Ishikawa (cell line): ENCODE results near the gene CBR3.

ENCODE experiments used
- CEBPB ChIP-seq: IDR thresholded peaks from 2 replicates; pipeline ENCODE4 v1.6.1; 2012
- CREB1 ChIP-seq: IDR thresholded peaks from 2 replicates; pipeline ENCODE4 v1.6.1; 2012; ENCODE audit warnings: low read depth
- EGR1 ChIP-seq: IDR thresholded peaks from 2 replicates; pipeline ENCODE4 v1.6.1; 2012
- EP300 ChIP-seq: IDR thresholded peaks from 2 replicates; pipeline ENCODE4 v1.6.1; 2012; ENCODE audit warnings: borderline replicate concordance
- FOXM1 ChIP-seq: IDR thresholded peaks from 2 replicates; pipeline ENCODE4 v1.6.1; 2012; ENCODE audit warnings: low read depth, borderline replicate concordance
- NFIC ChIP-seq: IDR thresholded peaks from 2 replicates; pipeline ENCODE4 v1.6.1; 2012
- RAD21 ChIP-seq: IDR thresholded peaks from 2 replicates; pipeline ENCODE4 v1.6.1; 2012; ENCODE audit warnings: low read depth
- TAF1 ChIP-seq: IDR thresholded peaks from 2 replicates; pipeline ENCODE4 v1.6.1; 2012; ENCODE audit warnings: low read depth, mild to moderate bottlenecking
- TCF12 ChIP-seq: IDR thresholded peaks from 2 replicates; pipeline ENCODE4 v1.6.1; 2012; ENCODE audit warnings: low read depth
- TEAD4 ChIP-seq: IDR thresholded peaks from 2 replicates; pipeline ENCODE4 v1.6.1; 2012
- YY1 ChIP-seq: IDR thresholded peaks from 2 replicates; pipeline ENCODE4 v1.6.1; 2012; ENCODE audit warnings: low read depth
- ZBTB7A ChIP-seq: IDR thresholded peaks from 2 replicates; pipeline ENCODE4 v1.6.1; 2012; ENCODE audit warnings: low read depth
- TF ChIP-seq, protein P1 (sequence below): IDR thresholded peaks from 2 replicates; pipeline ENCODE4 v1.6.1; 2012
- TF ChIP-seq, protein P2 (sequence below): IDR thresholded peaks from 2 replicates; pipeline ENCODE4 v1.6.1; 2012
- TF ChIP-seq, protein P3 (sequence below): IDR thresholded peaks from 2 replicates; pipeline ENCODE4 v1.6.1; 2012; ENCODE audit warnings: low read depth, mild to moderate bottlenecking

Gene CBR3

DNA sequence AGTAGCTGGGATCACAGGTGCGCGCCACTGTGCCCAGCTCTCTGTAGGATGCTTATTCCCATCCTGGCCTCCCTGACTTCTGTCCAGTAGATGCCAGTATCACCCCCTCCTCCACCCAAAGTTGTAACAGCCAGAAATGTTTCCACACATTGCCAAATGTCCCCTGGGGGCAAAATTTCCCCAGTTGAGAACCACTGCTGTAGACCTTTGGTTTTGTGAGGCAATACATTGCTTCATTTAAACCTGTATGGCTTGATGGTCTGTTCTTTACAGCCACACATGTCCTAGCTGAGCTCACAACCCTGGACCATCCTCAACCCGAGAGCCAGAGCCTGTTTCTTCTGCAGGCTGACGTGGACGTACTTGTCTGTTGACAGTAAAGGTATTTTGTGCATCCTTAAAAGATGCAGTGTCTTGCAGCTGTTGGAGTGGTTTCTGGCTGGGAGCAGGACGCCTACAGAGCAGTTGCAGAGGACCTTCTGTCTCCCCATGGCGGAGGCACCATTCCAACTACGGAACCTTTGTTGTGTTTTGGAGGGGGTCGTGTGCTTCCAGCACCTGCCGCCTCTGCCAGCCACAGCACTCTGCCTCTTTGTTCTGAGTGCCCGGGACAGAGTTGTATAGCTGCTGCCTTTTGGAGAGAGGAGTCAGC, 48.4 kb downstream of the CBR3 start:
- TF ChIP-seq TAF1 (no peak), TEAD4 (no peak), FOXM1 (no peak), ZBTB7A (no peak)
- TF ChIP-seq, protein P1, sequence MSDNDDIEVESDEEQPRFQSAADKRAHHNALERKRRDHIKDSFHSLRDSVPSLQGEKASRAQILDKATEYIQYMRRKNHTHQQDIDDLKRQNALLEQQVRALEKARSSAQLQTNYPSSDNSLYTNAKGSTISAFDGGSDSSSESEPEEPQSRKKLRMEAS, result no peak
- TF ChIP-seq, protein P2, sequence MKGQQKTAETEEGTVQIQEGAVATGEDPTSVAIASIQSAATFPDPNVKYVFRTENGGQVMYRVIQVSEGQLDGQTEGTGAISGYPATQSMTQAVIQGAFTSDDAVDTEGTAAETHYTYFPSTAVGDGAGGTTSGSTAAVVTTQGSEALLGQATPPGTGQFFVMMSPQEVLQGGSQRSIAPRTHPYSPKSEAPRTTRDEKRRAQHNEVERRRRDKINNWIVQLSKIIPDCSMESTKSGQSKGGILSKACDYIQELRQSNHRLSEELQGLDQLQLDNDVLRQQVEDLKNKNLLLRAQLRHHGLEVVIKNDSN, result no peak

DNA sequence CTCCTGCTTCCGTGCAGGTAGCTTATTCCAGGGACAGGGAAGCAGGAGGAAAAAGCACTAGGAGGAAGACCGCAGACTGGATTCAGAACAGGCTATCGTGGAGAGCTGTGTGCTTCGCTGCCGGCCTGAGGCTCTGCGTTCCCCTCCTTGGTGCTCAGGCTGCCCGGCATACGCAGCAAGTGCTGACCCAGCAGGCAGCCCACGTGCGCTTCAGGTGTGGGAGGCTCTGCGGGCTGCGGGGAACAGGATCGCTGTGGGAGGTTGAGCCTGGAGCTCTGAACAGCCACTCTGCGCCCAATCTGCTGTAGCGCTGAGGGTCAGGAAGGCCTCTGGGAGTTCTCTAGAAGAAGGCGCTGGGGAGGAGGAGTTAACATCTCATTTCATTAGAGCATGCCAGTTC, 49.7 kb downstream of the CBR3 start:
- TF ChIP-seq, protein P2, result no peak
- TF ChIP-seq EGR1 (no peak), TCF12 (no peak), CREB1 (no peak), NFIC (no peak), TEAD4 (no peak)
- TF ChIP-seq, protein P1, result no peak

DNA sequence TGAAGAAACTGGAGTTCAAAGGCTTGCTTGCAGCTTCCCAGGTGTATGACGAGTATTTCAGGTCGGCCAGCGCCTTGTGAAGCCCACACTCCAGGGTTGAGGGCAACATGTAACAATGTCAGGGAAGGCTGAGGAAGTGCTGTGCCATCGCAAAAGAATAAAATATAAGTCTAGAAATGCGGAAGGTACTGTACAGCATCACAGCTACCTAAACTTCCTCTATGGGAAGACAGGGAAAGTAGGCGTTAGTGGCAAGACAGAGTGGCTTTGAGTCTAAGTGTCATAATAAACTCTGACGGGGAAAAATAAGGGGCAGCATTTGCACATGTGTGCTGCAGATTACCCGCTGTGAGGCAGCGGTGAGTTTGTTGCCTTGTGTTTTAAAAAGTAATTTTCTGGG, 50.6 kb downstream of the CBR3 start:
- TF ChIP-seq NFIC (no peak), CEBPB (no peak), TAF1 (no peak), RAD21 (no peak), FOXM1 (no peak), ZBTB7A (no peak), CREB1 (no peak)
- TF ChIP-seq, protein P3, sequence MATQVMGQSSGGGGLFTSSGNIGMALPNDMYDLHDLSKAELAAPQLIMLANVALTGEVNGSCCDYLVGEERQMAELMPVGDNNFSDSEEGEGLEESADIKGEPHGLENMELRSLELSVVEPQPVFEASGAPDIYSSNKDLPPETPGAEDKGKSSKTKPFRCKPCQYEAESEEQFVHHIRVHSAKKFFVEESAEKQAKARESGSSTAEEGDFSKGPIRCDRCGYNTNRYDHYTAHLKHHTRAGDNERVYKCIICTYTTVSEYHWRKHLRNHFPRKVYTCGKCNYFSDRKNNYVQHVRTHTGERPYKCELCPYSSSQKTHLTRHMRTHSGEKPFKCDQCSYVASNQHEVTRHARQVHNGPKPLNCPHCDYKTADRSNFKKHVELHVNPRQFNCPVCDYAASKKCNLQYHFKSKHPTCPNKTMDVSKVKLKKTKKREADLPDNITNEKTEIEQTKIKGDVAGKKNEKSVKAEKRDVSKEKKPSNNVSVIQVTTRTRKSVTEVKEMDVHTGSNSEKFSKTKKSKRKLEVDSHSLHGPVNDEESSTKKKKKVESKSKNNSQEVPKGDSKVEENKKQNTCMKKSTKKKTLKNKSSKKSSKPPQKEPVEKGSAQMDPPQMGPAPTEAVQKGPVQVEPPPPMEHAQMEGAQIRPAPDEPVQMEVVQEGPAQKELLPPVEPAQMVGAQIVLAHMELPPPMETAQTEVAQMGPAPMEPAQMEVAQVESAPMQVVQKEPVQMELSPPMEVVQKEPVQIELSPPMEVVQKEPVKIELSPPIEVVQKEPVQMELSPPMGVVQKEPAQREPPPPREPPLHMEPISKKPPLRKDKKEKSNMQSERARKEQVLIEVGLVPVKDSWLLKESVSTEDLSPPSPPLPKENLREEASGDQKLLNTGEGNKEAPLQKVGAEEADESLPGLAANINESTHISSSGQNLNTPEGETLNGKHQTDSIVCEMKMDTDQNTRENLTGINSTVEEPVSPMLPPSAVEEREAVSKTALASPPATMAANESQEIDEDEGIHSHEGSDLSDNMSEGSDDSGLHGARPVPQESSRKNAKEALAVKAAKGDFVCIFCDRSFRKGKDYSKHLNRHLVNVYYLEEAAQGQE, result no peak
- TF ChIP-seq, protein P1, result no peak
- TF ChIP-seq, protein P2, result no peak

DNA sequence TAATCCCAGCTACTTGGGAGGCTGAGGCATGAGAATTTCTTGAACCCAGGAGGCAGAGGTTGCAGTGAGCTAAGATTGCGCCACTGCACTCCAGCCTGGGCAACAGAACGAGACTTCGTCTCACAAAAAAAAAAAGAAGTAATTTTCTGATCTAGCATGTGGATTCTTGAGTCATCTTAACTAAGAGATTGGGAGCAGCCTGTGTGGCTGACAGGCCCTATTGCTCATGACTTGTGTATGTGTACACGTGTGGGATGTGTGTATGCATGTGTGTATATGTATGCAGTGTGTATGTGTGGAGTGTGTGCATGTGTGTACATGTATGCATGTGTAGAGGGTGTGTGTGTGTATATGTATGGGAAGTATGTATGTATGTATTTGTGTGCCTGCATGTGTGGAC, 51.2 kb downstream of the CBR3 start:
- TF ChIP-seq, protein P1, result no peak
- TF ChIP-seq TAF1, result no peak
- TF ChIP-seq CREB1, result no peak
- TF ChIP-seq RAD21, result no peak
- TF ChIP-seq, protein P2, result no peak
- no peak for TF ChIP-seq FOXM1
- no peak for TF ChIP-seq YY1
- no peak for TF ChIP-seq CEBPB
- TF ChIP-seq NFIC, result no peak
- no peak for TF ChIP-seq TEAD4
- no peak for TF ChIP-seq EGR1
- TF ChIP-seq ZBTB7A, result no peak
- TF ChIP-seq EP300, result no peak

DNA sequence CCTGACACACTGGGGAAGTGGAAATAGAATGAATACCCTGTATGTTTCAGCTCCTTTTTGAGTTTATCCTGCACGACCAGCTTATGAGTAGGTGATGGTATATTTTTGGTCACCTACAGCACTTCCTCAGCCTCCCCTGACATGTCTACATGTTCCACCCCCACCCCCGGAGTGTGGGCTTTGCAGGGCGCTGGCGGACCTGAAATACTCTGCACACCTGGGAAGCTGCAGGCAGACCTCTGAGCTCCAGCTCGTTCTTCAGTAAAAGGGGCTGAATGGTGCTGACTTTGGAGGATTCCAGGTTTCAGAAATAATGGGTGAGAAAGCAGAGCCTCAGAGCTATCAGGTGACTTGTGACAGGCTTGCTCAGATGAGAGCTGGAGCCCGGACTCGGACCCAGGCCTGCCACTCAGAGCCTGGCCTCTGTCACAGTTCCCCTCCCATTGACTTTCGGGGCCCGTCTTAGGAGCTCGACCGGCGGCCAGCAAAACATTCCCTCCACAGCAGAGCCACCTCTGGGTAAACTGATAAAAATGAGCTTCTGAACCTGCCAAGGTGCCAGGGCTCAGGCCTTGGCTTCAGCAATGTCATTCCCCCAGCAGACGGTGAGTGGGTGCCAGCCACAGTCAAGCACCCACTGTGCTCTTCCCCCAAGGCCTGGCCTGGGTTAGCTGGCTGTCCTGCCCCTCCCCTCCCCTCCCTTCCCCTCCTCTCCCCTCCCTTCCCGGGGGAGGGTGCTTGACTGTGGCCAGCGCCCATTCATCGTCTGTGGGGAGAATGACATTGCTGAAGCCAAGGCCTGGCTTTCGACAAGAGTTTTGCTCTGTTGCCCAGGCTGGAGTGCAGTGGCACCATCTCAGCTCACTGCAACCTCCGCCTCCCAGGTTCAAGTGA, 51.9 kb downstream of the CBR3 start:
- TF ChIP-seq, protein P1, result no peak
- TF ChIP-seq TAF1 (no peak), EP300 (no peak), RAD21 (no peak), EGR1 (no peak), TCF12 (no peak), ZBTB7A (no peak), CREB1 (no peak), CEBPB (no peak), TEAD4 (no peak), YY1 (no peak), NFIC (no peak), FOXM1 (no peak)
- TF ChIP-seq, protein P2, result no peak
- TF ChIP-seq, protein P3, result no peak
